T47D (cell line): ENCODE data around the gene SULT2B1.

Experiments
- DNase-seq, 2 experiments: peaks; one replicate each; pipeline versions ENCODE4 v3.0.0 to v3.0.0-alpha.2; 2011 to 2012; ENCODE audit warnings: low read depth in 1 of 2, low spot score in 1 of 2
- JUND ChIP-seq: IDR thresholded peaks from 2 replicates; pipeline ENCODE4 v1.6.1; 2012; ENCODE audit warnings: low read depth
- in situ Hi-C: cut with HindIII; loops from 2 replicates; pipeline ENCODE4 v1.10.0; 2016; ENCODE audit warnings: low sequenced_read_pairs, low pct_unique_long_range_greater_than_20kb

The SULT2B1 gene

GRCh38 chr19:48616491-48617056 is 64.6 kb downstream of the SULT2B1 start:
- no peak for DNase-seq
- in situ Hi-C loops = no loop called here
- TF ChIP-seq JUND = no peak

- peak in 1 of 2 experiments; percentile 73 for DNase-seq
- TF ChIP-seq JUND = no peak
- in situ Hi-C loops = no loop called here
These were observed 65.4 kb downstream of the SULT2B1 start for GRCh38 chr19:48617146-48617937.

GRCh38 chr19:48618278-48618915 is 66.4 kb downstream of the SULT2B1 start:
- in situ Hi-C loops = no loop called here
- DNase-seq = no peak
- TF ChIP-seq JUND = no peak

- in situ Hi-C loops = no loop called here
- TF ChIP-seq JUND = no peak
- DNase-seq = peak; percentile 89 to 99
These were observed 67.1 kb downstream of the SULT2B1 start, which contains the start of the genes RPL18 and SPHK2 for GRCh38 chr19:48618916-48619691. Gene RPL18, minus strand, starts transcription at chr19:48619178. Its CDS starts 35 bp downstream, at chr19:48619143. Gene SPHK2, plus strand, starts transcription at chr19:48619506. Its CDS starts 1,009 bp downstream, at chr19:48620515.

GRCh38 chr19:48619692-48620585 is 68.0 kb downstream of the SULT2B1 start:
- in situ Hi-C loops = no loop called here
- DNase-seq = no peak
- TF ChIP-seq JUND = no peak

GRCh38 chr19:48623556-48624066 is 71.6 kb downstream of the SULT2B1 start:
- no peak for DNase-seq
- in situ Hi-C loops = no loop called here
- no peak for TF ChIP-seq JUND

DNA sequence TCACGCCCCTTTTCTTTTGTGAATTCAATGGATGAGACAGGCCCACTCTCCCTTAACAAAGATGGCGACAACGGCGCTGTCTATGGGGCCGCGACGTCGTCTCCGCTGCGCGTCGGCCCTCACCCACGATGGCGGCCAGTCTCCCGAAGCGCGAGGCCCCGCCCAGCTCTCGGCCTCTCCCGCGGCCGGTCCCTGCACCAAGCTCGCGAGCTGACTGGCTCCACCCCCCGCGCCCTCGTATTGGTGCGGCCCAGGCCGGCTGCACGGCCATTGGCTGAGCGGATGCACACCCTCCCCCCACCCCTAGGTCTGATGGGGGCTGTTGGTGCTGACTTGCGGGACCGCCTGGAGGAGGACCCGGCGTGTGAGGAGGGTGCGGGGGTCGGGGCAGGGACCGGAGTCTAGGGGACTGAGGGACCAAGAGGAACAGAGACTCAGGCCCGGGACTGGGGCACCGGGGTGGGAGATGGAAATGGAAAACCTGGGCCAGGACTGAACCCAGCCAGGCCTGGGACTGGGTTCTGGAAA is 72.2 kb downstream of the SULT2B1 start:
- no peak for TF ChIP-seq JUND
- peak; percentile 66 to 89 for DNase-seq
- in situ Hi-C loops = no loop called here

- in situ Hi-C loops = no loop called here
- TF ChIP-seq JUND = no peak
- DNase-seq = no peak
These were observed 73.1 kb downstream of the SULT2B1 start for GRCh38 chr19:48624791-48625723.

GRCh38 chr19:48625891-48626327 is 73.9 kb downstream of the SULT2B1 start:
- no peak for DNase-seq
- TF ChIP-seq JUND = no peak
- in situ Hi-C loops = no loop called here

DNA sequence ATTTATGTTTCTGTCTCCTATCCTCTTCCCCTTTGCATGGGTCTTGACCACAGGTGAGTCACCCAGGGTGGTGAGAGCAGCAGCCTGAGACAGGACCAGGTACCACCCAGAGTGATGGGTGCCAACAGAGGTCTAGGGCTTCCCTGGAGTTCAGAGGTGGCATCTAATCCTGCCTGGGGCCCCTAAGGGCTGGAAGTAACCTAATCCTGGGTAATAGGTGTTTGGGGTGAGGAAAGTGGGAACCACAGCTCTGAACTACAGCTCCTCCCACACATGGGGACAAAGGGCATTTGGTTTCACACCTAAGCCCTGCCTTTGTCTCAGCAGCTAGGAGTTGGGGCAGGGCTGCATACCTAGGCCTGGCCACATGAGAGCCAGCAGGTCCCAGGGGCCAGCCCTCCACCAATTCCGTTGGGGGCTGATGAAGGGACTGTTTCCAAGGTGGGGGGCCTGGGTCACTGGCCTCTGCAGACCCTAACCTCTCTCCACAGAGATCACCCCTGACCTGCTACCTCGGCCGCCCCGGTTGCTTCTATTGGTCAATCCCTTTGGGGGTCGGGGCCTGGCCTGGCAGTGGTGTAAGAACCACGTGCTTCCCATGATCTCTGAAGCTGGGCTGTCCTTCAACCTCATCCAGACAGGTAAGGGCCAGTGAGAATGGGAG is 75.4 kb downstream of the SULT2B1 start:
- no peak for TF ChIP-seq JUND
- DNase-seq = no peak
- in situ Hi-C loops = no loop called here
